ENCODE results near the gene PDE10A. TPM values are rescaled to one million over a fixed set of nuclear protein-coding genes. Genes with fewer than 3 reads are reported as not detected.

PDE10A gene
- total RNA-seq, result 15.7 TPM
- long read RNA-seq, partial matches to known transcripts, result 4 of 8 reads
- long read RNA-seq, other reads (novel, unspliced or antisense), result 4 of 8 reads

GRCh38 chr6:165662749-165663376, at the start of gene PDE10A:
Gene PDE10A (minus strand): TSS chr6:165663241. CDS start chr6:165662811, 430 bp downstream.
- ATAC-seq, result peak; percentile 82
- intact Hi-C loops (cut with DNase I), result loop anchor here (1.0 to 5.0 kb wide), 8 partner anchors 31 to 222 kb away; no protein-coding TSS in a partner anchor

GRCh38 chr6:165708985-165709576, 46.0 kb upstream of the PDE10A start:
- intact Hi-C loops (cut with DNase I), result no loop called here
- ATAC-seq (no peak), DNase-seq (ENCODE audit: missing footprints) (no peak)

More at GRCh38 chr6:165662749-165663376, at the start of gene PDE10A:
- peak; percentile 88 for DNase-seq (ENCODE audit: missing footprints)

DNA sequence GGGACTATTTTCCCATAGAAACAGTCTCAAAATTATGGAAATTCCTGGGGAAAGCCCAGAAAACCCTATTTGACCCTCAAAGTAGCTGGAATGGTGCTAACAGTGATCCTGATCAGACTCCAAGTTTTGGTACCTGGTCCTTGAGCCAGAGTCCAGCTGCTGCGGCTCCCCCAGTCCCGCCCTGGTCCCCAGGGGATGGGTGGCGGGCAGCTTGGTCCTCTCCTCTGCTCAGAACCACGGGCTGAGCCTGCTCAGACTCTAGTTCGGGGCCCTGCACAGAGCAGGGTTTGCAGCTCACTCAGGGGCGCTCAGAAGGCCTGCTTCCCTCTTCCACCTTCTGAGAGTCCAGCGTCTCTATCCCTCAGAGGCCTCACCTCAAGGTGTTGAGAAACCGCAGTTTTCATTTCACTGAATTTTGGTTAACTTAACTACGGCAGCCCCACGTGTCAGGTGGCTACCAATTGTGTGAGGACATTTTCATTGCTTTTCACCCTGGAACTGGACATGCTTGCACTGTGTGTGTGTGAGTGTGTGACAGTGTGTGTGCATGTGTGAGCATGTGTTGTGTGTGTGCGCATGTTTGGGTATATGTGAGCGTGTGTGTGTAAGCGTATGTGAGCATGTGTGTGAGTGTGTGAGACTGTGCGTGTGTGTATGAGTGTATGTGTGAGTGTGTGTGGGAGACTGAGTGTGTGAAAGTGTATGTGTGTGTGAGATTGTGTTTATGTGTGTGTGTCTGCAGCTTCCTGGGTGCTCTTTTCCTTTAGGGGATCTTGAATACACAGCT, 44.2 kb upstream of the PDE10A start:
- DNase-seq (ENCODE audit: missing footprints) (no peak), ATAC-seq (no peak)
- intact Hi-C loops (cut with DNase I), result no loop called here

- ATAC-seq (no peak), DNase-seq (ENCODE audit: missing footprints) (no peak)
- intact Hi-C loops (cut with DNase I), result no loop called here
Measured at GRCh38 chr6:165705941-165706340, 42.9 kb upstream of the PDE10A start.

GRCh38 chr6:165704045-165704748, 41.2 kb upstream of the PDE10A start:
- intact Hi-C loops (cut with DNase I), result no loop called here
- no peak for ATAC-seq
- no peak for DNase-seq (ENCODE audit: missing footprints)

- intact Hi-C loops (cut with DNase I), result no loop called here
- DNase-seq (ENCODE audit: missing footprints) (no peak), ATAC-seq (no peak)
Measured at GRCh38 chr6:165702669-165703068, 39.6 kb upstream of the PDE10A start.

DNA sequence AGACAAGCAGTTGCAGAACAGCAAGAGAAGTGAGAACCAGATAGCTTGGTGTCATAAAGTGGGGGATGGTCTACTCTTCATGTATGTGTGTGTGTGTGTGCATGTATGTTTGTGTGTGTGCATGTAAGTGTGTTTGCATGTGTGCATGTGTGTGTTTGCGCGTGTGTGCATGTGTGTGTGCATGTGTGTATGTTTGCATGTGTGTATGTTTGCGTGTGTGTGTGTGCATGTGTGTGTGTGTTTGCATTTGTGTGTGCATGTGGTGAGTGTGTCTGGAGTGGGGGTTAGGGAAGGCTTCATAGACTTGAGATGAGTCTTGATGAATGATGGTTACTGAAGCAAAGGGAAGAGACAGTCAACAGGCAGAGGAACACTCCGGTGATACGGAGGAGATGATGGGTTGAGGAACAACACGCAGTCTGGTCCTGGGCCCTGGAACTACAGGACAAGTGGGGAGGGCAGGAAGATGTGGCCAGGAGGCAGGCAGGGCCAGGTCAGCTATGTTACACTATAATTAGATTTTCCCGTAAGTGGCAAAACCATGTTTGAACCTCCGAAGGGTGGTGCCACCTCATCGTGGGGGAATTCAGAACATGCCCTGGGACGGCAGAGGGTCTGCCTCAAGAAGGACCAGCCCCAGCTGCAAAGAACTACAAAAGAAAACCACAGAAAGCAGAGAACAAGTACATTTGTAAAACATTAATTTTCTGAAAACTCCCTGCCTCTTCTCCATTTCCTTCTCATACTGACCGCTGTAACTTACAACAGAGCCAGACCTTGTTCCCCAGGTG, 38.7 kb upstream of the PDE10A start:
- DNase-seq (ENCODE audit: missing footprints) (no peak), ATAC-seq (peak; percentile 26)
- intact Hi-C loops (cut with DNase I), result no loop called here

DNA sequence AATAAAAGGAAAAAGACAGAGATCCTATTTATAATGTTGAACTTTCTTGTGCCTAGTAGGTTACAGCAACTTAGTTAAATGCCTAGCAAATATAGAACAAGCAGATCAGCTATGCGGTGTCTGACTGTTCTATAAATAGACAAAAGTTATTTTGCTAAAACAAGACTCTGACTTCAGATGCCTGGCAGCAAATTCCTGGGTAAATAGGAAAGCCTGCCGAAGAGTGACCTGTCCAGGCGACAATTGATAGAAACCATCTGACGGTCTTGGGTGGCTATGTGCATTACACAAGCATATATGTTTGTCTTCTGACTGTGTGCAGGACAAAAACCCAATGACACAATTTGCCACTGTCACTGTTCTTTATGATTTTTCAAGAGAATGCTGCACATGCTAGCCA, 38.0 kb upstream of the PDE10A start:
- ATAC-seq (peak; percentile 71), DNase-seq (ENCODE audit: missing footprints) (no peak)
- intact Hi-C loops (cut with DNase I), result no loop called here

- intact Hi-C loops (cut with DNase I), result no loop called here
- DNase-seq (ENCODE audit: missing footprints), result no peak
- ATAC-seq, result no peak
Measured at GRCh38 chr6:165698868-165699267, 35.8 kb upstream of the PDE10A start.

GRCh38 chr6:165697171-165697570, 34.1 kb upstream of the PDE10A start:
- intact Hi-C loops (cut with DNase I), result no loop called here
- DNase-seq (ENCODE audit: missing footprints) (no peak), ATAC-seq (no peak)

DNA sequence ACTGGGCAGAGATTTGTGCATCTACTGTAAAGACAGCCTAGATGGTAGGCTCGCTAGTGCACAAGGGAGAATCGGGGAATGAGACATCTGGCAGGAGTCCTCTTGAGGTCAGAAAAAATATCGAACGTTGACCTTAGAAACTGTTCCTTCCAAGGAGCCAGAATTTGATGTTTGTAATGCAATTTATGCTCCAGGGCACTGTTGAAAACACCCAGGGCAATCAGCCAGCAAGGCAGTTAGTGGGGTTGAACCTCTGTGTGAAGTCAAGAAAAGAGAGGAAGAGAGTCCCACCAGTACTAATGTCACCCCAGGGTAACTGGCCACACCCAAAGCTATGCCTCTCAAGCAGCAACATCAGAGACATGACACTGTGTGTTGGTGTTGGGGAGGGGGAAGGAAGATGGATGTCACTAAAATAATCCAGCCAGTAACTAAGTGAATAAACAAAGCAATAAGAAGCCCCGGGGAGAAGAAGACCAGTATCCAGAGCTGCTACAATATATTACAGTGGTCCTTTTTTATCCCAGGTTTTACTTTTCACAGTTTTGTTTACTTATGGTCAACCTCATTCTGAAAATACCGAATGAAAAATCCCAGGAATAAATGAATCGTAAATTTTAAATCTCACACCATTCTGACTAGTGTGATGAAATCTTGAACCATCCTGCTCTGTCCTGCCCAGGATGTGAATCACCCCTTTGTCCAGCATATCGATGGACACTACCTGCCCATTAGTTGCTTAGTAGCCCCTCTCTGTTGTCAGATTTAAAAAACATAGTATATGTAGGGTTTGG, 32.9 kb upstream of the PDE10A start:
- intact Hi-C loops (cut with DNase I), result no loop called here
- DNase-seq (ENCODE audit: missing footprints) (no peak), ATAC-seq (peak; percentile 9)

GRCh38 chr6:165694296-165694695, 31.3 kb upstream of the PDE10A start:
- intact Hi-C loops (cut with DNase I), result loop anchor here (1.0 kb wide), 1 partner anchor 31 kb away; the partner anchor contains the start of gene PDE10A
- ATAC-seq (peak; percentile 77), DNase-seq (ENCODE audit: missing footprints) (no peak)

DNA sequence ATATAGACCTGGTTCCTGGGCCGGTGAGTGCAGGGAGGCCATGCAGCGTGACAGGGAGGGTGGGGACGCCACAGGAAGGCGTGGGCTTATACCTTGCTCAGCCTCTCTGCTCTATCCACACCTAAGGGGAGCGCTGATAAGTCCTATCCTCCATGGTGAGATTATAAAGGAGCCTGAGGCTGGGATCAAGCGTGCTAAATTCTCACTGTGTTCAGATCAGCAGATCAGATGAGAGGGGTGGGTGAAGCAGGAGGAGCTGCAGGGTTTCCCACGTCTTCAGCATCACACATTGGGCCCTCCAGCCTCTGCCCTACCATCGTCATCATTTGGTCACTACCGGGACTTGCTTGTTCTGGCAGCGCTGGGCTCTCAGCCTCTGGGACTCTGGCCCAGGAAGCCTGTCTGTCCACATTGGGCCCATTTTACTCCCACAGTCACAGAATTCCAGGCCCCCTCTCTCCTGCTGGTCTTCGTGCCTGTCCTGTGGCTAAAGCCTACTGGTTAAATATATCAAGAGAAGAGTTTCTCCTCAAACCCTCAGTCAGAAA, 29.1 kb upstream of the PDE10A start:
- intact Hi-C loops (cut with DNase I), result no loop called here
- ATAC-seq (no peak), DNase-seq (ENCODE audit: missing footprints) (no peak)

DNA sequence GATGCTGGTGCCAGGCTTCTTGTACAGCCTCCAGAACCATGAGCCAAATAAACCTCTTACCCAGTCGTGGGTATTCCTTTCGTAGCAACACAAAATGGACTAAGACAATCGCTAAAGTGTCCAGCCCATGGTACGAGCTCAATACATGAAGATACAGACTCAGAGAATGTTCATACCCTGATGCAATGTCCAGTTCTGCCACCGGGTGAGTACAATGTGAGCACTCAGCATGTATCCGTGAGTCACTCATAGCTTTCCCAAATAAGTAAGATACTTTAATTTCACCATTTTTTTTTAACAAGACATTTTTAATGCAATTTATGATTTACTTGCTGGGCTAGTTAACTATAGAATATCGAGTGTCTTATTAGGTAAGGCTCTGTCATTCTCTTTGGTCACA, 26.7 kb upstream of the PDE10A start:
- intact Hi-C loops (cut with DNase I), result no loop called here
- DNase-seq (ENCODE audit: missing footprints) (no peak), ATAC-seq (no peak)

GRCh38 chr6:165686596-165687365, 23.7 kb upstream of the PDE10A start:
- DNase-seq (ENCODE audit: missing footprints) (no peak), ATAC-seq (no peak)
- intact Hi-C loops (cut with DNase I), result no loop called here

- ATAC-seq, result no peak
- intact Hi-C loops (cut with DNase I), result no loop called here
- DNase-seq (ENCODE audit: missing footprints), result no peak
Measured at GRCh38 chr6:165685302-165685701, 22.3 kb upstream of the PDE10A start.

DNA sequence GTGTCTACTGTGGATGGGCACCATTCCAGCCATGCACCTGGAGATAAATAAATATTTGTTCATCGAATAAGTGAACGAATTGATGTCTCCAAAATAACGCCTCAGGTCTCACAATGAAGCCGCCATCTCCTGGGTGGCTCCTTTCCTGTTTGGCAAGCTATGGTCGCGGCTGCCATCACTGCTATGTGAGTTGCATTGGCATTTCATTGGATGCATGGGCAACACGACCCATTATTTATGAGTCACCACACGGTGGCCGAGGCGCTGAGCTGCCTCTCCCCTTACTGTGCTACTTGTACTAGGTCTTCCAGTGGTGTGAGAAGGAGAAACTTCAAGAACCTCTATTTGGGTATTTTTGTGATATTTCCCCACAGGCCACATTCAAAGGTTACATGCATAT, 21.3 kb upstream of the PDE10A start:
- DNase-seq (ENCODE audit: missing footprints) (no peak), ATAC-seq (no peak)
- intact Hi-C loops (cut with DNase I), result no loop called here

All from Right ventricle myocardium inferior (tissue), 1 donor.